SK-N-SH (cell line): ENCODE measurements around the gene MYBPC3.

Experiments used
- EP300 ChIP-seq, 2 experiments: IDR thresholded peaks; 2 replicates each; pipeline versions ENCODE4 v1.4.0 to v1.6.1; 2012; ENCODE audit warnings: borderline replicate concordance in 1 of 2, low read depth in 1 of 2, low read length in 1 of 2
- GABPA ChIP-seq: IDR thresholded peaks from 2 replicates; pipeline ENCODE4 v1.4.0; 2012; ENCODE audit warnings: low read depth, mild to moderate bottlenecking
- MXI1 ChIP-seq: IDR thresholded peaks from 2 replicates; pipeline ENCODE4 v1.6.1; 2012; ENCODE audit warnings: mild to moderate bottlenecking, low read depth, low read length, improper control_type of control experiment
- SIN3A ChIP-seq: IDR thresholded peaks from 2 replicates; pipeline ENCODE4 v1.6.1; 2012; ENCODE audit warnings: low read depth, mild to moderate bottlenecking, low read length, moderate library complexity, borderline replicate concordance
- TAF1 ChIP-seq: IDR thresholded peaks from 2 replicates; pipeline ENCODE4 v1.6.1; 2012; ENCODE audit warnings: low read depth, mild to moderate bottlenecking, low read length, moderate library complexity, borderline replicate concordance
- TF ChIP-seq, protein P1 (sequence below): fragments of 200-600 bp; sonication (generic); IDR thresholded peaks from 2 replicates; pipeline ENCODE4 v1.6.1; 2017; ENCODE audit warnings: antibody characterized with exemption, mild to moderate bottlenecking, moderate library complexity
- TF ChIP-seq, protein P2 (sequence below): IDR thresholded peaks from 2 replicates; pipeline ENCODE4 v1.4.0; 2012; ENCODE audit warnings: low read depth, borderline replicate concordance

DNA sequence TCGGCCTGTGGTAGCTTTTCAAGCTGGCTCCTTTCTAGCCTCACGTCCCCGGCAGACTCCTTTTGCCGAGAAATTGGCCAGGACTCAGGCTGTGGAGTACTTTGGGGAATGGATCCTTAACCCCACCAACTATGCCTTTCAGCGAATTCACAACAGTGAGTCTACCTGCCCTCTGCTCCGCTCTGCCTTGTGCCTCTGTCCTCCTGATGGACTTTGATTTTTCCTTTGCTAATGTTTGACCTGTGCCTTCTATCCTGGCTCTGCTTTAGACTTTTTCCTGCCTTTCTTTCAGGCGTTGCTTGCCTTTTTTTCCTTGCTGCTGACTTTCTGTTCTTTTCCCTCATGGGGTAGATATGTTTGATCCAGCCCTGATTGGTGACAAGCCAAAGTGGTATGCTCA is 70.0 kb downstream of the MYBPC3 start:
- TF ChIP-seq, protein P1, sequence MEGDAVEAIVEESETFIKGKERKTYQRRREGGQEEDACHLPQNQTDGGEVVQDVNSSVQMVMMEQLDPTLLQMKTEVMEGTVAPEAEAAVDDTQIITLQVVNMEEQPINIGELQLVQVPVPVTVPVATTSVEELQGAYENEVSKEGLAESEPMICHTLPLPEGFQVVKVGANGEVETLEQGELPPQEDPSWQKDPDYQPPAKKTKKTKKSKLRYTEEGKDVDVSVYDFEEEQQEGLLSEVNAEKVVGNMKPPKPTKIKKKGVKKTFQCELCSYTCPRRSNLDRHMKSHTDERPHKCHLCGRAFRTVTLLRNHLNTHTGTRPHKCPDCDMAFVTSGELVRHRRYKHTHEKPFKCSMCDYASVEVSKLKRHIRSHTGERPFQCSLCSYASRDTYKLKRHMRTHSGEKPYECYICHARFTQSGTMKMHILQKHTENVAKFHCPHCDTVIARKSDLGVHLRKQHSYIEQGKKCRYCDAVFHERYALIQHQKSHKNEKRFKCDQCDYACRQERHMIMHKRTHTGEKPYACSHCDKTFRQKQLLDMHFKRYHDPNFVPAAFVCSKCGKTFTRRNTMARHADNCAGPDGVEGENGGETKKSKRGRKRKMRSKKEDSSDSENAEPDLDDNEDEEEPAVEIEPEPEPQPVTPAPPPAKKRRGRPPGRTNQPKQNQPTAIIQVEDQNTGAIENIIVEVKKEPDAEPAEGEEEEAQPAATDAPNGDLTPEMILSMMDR, result no peak
- no peak for TF ChIP-seq MXI1
- TF ChIP-seq, protein P2, sequence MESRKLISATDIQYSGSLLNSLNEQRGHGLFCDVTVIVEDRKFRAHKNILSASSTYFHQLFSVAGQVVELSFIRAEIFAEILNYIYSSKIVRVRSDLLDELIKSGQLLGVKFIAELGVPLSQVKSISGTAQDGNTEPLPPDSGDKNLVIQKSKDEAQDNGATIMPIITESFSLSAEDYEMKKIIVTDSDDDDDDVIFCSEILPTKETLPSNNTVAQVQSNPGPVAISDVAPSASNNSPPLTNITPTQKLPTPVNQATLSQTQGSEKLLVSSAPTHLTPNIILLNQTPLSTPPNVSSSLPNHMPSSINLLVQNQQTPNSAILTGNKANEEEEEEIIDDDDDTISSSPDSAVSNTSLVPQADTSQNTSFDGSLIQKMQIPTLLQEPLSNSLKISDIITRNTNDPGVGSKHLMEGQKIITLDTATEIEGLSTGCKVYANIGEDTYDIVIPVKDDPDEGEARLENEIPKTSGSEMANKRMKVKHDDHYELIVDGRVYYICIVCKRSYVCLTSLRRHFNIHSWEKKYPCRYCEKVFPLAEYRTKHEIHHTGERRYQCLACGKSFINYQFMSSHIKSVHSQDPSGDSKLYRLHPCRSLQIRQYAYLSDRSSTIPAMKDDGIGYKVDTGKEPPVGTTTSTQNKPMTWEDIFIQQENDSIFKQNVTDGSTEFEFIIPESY, result no peak
- no peak for TF ChIP-seq EP300 (IDR thresholded peaks at IDR 0.05; ENCODE audit: borderline replicate concordance in 1 of 2, low read depth in 1 of 2, low read length in 1 of 2)
- TF ChIP-seq GABPA, result no peak
- no peak for TF ChIP-seq TAF1
- TF ChIP-seq SIN3A, result no peak
